ENCODE data around the gene HTD2.
"Not testable (repeated sequence)": the region's sequence is repeated elsewhere in the genome, so short reads cannot be mapped to it uniquely, and the experiment has no call there.

HTD2 gene

GRCh38 chr3:58305882-58306711 is at the start of gene HTD2, which contains the start of gene RPP14:
HTD2 (plus strand) TSS chr3:58306520; CDS start chr3:58317614, 11,094 bp downstream.
RPP14 (plus strand) TSS chr3:58306245; CDS start chr3:58310330, 4,085 bp downstream.
- DNase-seq: peak; percentile 97 to 98

- no peak for DNase-seq
Observed at GRCh38 chr3:58258392-58259055, 47.8 kb upstream of the HTD2 start.

DNA sequence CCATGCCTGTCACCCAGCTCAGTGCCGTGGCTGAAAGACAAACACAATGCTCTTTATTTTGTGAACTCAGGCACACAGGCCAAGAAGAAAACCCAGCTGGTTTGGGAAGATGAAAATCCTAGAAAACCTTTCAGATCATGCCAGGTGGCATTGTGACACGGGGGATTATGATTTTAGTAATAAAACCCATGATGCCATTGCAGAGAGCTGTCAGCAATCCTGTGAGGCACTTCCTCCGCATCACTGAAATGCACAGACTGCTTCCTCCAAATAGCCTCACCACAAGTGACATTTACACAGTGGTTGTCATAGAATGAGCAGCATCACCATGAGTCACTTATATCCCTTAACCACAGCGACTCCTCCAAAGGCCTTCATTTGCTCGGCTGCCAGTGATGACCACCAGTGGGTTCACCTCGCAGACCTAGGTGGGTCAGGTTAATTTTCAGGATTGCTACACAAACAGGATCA is 46.0 kb upstream of the HTD2 start:
- peak in 1 of 2 donors; percentile 7 for DNase-seq

DNA sequence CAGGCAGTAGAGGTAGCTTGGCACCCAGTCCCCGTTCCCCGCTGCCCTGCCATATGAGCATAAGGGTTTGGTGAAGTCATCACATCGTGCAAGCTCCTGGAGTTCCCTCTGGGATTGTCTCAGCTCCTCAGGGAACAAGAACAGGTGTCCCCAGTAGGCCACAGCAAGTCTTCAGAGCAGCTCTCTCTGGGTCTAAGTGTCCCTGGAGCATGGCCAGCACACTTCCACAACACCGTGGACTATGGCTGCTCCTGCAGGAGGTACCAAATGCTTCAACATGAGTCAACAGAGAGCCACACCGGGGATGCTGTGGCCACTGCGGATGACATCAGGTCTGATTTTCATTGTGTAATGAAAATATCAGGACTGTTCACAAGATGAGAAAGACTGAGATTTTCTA is 45.6 kb upstream of the HTD2 start:
- no peak for DNase-seq

- no peak for DNase-seq
Observed at GRCh38 chr3:58261954-58262666, 44.2 kb upstream of the HTD2 start.

DNA sequence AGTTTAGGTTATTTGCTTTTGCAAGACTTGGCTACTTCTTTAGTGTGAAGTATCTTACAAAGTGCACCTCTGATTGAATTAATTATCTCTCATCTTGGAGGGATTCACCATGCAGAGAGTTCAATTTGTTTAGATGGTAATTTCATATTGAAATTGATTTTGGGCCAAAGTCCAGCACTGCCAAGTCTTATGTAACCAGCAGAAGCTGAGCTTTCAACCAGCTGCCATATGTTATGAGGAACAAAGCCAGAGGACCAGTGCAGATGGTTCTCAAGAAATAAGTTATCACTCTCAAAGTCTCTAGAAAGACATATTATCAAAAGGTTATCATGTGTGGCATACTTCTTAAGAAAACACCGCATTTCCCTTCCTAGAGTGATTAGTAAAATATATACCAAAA is 39.7 kb upstream of the HTD2 start:
- DNase-seq: no peak

GRCh38 chr3:58267543-58267942 is 38.8 kb upstream of the HTD2 start:
- DNase-seq: not testable (repeated sequence)

DNA sequence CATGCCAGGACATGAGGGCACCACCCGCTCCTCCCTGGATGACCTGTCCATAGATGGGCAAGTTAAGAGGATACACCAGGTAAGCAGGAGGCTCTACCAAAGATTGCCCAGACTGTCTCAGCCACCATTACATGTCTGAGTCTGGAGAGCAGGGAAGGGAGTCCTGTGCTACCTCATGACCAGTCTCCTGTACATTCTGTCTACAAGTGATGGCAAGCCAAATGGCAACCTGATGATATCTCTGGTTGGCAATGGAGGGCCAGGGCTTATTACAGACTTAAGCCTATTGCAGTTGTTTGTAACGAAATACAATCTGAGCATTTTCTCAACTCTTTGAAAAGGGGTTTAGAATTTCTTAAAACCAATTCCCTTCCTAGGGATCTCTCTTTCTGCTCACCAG is 37.0 kb upstream of the HTD2 start:
- DNase-seq: no peak

- no peak for DNase-seq
Observed at GRCh38 chr3:58270485-58270884, 35.8 kb upstream of the HTD2 start.

DNA sequence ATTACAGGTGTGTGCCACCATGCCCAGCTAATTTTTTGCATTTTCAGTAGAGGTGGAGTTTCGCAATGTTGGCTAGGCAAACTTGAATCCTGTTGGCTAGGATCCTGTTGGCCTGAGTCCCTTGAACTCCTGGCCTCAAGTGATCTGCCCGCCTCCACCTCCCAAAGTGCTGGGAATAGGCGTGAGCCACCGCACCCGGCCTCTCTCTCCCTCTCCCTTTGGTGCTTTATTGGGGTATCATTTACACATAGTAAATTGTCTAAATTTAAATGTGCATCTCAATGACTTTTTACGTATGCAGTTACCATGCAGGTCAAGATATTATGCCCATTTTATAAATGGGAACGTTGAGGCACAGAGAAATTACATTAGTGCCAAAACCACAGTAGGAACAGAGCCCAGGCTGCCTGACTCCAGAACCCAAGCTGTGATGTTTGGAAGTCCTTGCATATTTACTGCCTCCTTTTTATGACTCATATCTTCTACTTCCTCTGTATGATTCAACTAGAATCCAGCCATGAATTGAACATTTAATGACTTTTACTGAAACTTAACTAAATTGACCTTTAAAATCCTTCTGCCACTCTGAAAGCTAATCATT is 34.3 kb upstream of the HTD2 start:
- no peak for DNase-seq

- DNase-seq: no peak
Observed at GRCh38 chr3:58272891-58273290, 33.4 kb upstream of the HTD2 start.

GRCh38 chr3:58273362-58273761 is 33.0 kb upstream of the HTD2 start:
- not testable (repeated sequence) for DNase-seq

GRCh38 chr3:58274027-58274614 is 32.2 kb upstream of the HTD2 start:
- DNase-seq: no peak

GRCh38 chr3:58281069-58281468 is 25.3 kb upstream of the HTD2 start:
- no peak for DNase-seq

DNA sequence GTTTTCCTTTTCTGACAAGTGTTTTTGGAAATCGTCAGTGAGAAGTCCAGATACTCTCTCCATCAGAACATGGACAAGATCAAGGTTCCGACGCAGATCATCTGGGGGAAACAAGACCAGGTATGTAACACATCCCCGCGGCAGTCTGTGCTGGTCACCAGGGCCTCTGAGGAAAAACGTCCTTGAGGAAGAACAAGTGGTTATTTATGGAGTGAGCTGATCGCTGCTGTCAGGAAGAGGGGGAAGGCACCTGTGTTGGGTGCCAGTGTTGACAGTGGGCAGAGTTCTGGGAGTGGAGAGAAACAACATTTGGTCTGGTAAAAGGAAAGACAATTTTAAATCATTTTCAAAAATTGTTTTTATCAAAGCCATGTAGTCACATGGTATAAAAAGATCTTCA is 21.0 kb upstream of the HTD2 start:
- no peak for DNase-seq

DNA sequence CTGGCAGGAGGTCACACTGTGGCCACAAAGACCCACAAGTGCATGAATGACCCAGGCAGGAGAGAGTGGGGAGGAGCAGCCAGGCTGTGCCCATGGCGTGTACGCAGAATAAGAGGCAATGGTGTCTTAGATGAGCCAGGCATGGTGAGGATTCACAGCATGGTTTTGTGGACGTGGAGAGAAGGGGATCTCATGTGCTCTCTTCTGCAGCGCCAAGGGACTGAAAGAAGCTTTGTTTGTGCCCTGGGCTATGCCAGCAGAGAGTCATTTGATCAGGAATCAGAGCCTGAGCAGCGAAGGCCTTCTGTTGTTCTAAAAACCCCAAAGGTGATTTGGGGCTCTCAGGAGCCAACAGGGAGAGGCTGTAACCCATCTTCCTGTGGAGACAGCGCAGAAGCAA is 19.0 kb upstream of the HTD2 start:
- no peak for DNase-seq

DNA sequence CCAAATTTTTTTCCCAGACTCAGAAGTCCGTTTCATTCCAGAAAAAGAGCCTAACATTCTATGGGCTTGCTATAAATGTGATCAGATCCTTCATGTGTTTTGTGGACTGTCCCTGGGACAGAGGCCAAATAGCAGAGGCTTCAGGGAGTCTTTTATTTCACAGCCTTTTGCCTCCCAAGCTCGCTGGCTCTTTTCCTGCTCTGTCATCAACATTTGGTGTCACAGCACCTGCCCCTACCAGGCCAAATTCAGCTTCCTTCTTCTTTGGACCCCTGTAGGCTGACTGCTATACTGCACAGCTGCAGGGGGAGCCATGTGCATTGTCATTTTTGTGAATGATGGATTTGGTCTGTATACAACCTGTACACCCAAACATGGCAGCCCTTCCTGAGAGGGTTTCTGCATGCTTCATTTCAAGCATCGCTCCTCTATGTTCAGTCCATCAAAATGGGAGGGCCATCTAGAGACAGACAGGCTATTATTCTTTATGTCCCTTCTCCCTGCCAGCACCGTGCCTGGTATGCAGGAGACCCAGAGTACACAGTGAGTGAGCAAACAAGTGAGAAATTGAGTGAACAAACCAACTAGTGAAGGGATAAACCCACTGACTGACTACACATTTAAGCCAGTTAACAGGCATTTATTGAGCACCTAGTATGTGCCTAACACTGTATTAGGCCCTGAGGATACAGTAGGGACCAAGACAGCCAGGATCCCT is 18.1 kb upstream of the HTD2 start:
- DNase-seq: no peak

DNA sequence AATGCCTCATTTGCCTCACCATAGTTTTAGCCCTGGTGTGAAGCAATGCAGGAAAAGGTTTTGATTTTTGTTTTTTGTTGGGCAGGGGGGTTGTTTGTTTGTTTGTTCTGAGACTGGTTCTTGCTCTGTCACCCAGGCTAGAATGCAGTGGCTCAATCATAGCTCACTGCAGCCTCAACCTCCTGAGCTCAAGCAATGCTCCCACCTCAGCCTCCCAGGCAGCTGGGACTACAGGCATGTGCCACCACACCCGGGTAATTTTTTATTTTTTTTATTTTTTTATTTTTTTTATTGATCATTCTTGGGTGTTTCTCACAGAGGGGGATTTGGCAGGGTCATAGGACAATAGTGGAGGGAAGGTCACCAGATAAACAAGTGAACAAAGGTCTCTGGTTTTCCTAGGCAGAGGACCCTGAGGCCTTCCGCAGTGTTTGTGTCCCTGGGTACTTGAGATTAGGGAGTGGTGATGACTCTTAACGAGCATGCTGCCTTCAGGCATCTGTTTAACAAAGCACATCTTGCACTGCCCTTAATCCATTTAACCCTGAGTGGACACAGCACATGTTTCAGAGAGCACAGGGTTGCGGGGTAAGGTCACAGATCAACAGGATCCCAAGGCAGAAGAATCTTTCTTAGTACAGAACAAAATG is 17.2 kb upstream of the HTD2 start:
- not testable (repeated sequence) for DNase-seq

- DNase-seq: not testable (repeated sequence)
Observed at GRCh38 chr3:58290446-58290845, 15.9 kb upstream of the HTD2 start.

DNA sequence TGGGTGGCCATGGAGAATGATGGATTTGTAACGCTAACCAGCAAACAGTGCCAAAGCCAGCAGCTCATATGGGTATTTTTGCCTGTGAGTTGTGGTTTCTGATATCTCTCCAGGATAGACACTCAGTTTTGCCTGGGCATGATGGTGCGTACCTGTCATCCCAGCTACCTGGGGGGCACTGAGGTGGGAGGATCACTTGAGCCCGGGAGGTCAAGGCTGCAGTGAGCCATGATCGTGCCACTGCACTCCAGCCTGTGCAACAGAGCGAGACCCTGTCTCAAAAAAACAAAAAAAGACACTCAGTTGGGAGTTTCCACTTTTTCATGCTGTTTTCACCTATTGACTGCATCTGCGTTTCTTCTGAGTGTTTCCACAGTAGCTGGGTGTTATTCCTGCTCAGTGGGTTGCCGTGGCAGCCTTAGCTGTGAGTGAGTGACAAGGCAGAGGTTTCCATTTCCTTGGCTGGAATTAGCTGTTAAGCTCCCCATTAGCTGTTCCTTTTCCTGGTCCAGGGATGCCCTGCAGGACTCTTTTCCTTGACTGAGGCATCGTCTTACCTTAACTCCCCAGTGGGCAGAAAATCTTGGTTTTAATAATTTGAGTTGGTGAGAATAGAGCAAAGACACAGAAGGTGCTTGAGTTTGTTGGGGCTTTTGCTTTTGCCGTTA is 14.5 kb upstream of the HTD2 start:
- DNase-seq: no peak

DNA sequence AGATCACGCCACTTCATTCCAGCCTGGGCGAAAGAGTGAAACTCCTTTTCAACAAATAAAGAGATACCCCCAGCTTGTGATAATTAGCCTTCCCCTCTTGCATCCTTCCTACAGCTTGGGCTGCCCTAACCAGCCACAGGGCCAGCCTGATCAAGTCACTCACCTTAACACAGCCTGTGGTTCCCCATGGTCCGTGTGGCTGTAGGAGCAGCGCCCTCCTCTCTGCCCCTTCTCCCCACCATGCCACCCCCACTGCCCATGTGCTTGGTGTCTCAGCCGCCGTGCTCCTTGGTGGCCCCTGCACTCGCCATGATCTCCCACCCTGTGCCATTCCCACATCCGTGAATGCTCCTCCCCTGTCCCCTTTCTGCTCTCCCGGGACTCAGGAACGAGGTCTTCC is 13.5 kb upstream of the HTD2 start:
- DNase-seq: no peak
